ENCODE measurements around the gene MYO10.

The MYO10 gene

DNA sequence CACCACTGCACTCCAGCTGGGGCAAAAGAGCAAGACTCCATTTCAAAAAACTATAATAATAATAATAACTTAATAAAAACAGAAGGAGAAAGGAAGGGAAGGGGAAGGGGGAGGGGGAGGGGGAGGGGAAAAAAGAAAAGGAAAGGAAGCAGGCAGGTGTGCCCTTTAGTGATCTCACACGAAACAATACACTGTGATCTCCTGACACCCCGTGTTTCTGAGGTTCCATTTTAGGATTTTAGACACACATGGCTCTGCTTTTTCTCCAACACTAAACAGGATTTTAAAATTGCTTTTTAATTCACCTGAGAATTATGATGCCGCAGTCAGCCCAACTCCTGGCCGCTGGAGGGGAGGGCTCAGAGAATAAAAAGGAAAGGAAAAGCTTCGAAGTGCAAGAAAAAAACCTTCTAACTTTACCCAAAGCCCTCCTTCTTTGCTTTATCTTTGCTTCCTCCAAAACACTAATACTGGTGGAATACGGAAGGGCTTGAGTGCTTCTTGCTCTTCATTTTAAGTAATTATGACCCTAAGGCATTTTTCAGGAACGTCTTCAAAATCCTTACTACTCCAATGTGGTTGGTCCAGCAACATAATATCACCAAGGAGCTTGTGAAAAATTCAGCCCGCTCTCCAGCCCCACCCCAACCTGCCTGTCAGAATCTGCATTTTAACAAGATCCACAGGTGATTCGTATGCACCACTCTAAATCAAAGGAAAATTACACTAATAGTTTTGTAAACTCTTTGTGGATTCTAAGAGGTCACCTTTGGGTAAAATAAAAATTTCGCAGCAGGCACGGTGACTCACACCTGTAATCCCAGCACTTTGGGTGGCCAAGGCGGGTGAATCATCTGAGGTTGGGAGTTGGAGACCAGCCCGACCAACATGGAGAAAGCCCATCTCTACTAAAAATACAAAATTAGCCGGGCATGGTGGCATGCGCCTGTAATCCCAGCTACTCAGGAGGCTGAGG lies 66.0 kb downstream of the MYO10 start:
- Histone ChIP-seq H3K27me3 (ENCODE audit: insufficient read depth, insufficient read length) (no peaks in the 10 kb centered on the region), H3K9me3 (ENCODE audit: insufficient read depth, low read length) (peaks cover 7% of the 10 kb centered on the region; the same call in 1 of the 2 replicates), H3K36me3 (ENCODE audit: insufficient read depth, insufficient read length, low read length) (peaks cover 11% of the 10 kb centered on the region), H3K4me3 (ENCODE audit: insufficient read length, low read depth) (no peak overlapping the region), H3K4me1 (ENCODE audit: insufficient read depth, insufficient read length) (no peaks in the 10 kb centered on the region), H3K9ac (ENCODE audit: insufficient read length, low read depth) (no peak overlapping the region)
- no peak for DNase-seq (ENCODE audit: low read depth, low spot score)
- TF ChIP-seq ZNF274 (IDR thresholded peaks at IDR 0.05; ENCODE audit: low read depth, low read length) (no peak), SUZ12 (IDR thresholded peaks at IDR 0.05; ENCODE audit: extremely low read depth, insufficient read depth, insufficient read length) (no peak), YY1 (IDR thresholded peaks at IDR 0.05; ENCODE audit: insufficient read depth, insufficient read length) (no peak)

DNA sequence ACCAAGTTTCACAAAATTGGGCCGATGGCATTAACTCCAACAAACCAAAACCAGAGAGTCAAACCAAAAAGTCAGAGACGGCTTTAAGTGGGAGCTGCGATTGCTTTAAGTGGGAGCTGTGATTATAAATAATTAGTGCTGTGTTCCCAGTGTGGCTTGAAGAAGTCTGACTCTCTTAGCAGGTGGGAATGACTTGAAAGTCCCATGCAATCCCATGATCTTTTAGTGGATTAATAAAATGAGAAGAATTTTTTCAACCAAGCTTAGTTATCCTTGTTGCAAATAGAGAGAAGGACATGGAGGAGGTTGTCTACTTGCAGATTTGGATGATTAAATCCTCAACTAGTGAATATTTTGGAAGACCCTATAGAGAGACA lies 68.5 kb downstream of the MYO10 start:
- no peak overlapping the region for H3K9ac ChIP-seq (ENCODE audit: insufficient read length, low read depth)
- peaks cover 5% of the 10 kb centered on the region for H3K36me3 ChIP-seq (ENCODE audit: insufficient read depth, insufficient read length, low read length)
- no peak overlapping the region for H3K4me3 ChIP-seq (ENCODE audit: insufficient read length, low read depth)
- TF ChIP-seq SUZ12 (IDR thresholded peaks at IDR 0.05; ENCODE audit: extremely low read depth, insufficient read depth, insufficient read length) (no peak), ZNF274 (IDR thresholded peaks at IDR 0.05; ENCODE audit: low read depth, low read length) (no peak), YY1 (IDR thresholded peaks at IDR 0.05; ENCODE audit: insufficient read depth, insufficient read length) (no peak)
- DNase-seq (ENCODE audit: low read depth, low spot score), result no peak
- H3K4me1 ChIP-seq (ENCODE audit: insufficient read depth, insufficient read length), result peaks cover 3% of the 10 kb centered on the region
- no peaks in the 10 kb centered on the region; the same call in 1 of the 2 replicates for H3K9me3 ChIP-seq (ENCODE audit: insufficient read depth, low read length)
- H3K27me3 ChIP-seq (ENCODE audit: insufficient read depth, insufficient read length), result no peaks in the 10 kb centered on the region

DNA sequence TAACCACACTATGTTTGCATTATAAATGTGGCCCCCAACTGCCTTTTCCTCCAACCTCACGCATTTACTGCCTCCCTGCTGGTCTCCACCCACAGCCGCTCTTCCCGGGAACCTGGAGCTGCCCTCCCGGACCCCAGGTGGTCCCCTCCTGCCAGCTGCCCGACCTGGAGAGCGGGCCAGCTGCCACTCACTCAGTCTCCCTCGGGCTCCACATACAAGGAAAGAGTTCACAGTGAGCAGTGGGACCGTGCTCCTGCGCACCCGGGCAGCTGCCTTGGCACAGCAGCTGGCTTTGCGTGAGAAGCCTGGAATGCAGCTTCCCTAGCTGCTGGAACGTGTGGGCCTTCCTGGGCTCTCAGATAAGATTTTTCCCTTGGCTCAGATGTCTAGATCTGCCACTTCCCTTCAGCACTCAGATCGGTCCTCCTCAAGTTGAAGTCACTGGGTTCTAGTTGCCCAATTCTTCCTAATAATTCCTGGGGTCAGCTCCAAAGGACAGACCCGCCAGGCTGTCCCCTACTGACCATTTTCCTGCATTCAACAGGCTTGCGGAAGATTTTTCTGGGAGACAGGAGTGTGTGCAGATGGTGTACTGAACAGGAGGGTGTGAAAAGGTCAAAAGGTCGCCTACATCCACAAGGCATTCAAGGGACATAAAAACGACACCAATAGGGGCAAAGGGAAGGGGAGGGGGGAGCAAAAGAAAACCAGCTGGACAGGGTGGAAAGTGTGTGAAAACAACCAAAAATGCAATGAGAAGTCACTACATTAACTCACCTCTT lies 69.1 kb downstream of the MYO10 start:
- peaks cover 4% of the 10 kb centered on the region for H3K36me3 ChIP-seq (ENCODE audit: insufficient read depth, insufficient read length, low read length)
- no peak overlapping the region for H3K4me3 ChIP-seq (ENCODE audit: insufficient read length, low read depth)
- no peaks in the 10 kb centered on the region for H3K27me3 ChIP-seq (ENCODE audit: insufficient read depth, insufficient read length)
- no peaks in the 10 kb centered on the region for H3K9me3 ChIP-seq (ENCODE audit: insufficient read depth, low read length)
- DNase-seq (ENCODE audit: low read depth, low spot score), result no peak
- H3K9ac ChIP-seq (ENCODE audit: insufficient read length, low read depth), result no peak overlapping the region
- TF ChIP-seq SUZ12 (IDR thresholded peaks at IDR 0.05; ENCODE audit: extremely low read depth, insufficient read depth, insufficient read length) (no peak), YY1 (IDR thresholded peaks at IDR 0.05; ENCODE audit: insufficient read depth, insufficient read length) (no peak), ZNF274 (IDR thresholded peaks at IDR 0.05; ENCODE audit: low read depth, low read length) (no peak)
- peaks cover 3% of the 10 kb centered on the region for H3K4me1 ChIP-seq (ENCODE audit: insufficient read depth, insufficient read length)

DNA sequence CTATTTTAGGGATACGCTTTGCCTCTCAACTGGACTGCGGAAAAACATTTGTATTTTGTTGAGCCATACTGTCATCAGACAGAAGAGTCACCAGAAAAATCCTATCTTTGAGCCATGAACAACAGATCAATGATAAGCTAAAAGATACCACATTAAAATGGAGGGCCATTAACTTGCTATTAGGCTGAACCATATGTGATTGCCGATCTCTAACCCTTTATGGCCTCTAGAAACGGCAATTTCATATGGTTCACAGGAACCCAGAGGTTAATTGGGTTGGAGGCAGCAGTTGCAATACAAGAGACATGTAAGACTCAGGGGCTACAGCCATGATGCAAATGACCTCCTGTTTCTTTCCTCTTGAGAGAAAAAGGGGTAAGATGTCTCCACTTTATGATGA lies 69.8 kb downstream of the MYO10 start:
- Histone ChIP-seq H3K36me3 (ENCODE audit: insufficient read depth, insufficient read length, low read length) (peaks cover 4% of the 10 kb centered on the region), H3K4me3 (ENCODE audit: insufficient read length, low read depth) (no peak overlapping the region), H3K27me3 (ENCODE audit: insufficient read depth, insufficient read length) (no peaks in the 10 kb centered on the region), H3K9me3 (ENCODE audit: insufficient read depth, low read length) (no peaks in the 10 kb centered on the region), H3K4me1 (ENCODE audit: insufficient read depth, insufficient read length) (peaks cover 3% of the 10 kb centered on the region), H3K9ac (ENCODE audit: insufficient read length, low read depth) (no peak overlapping the region)
- TF ChIP-seq YY1 (IDR thresholded peaks at IDR 0.05; ENCODE audit: insufficient read depth, insufficient read length) (no peak), ZNF274 (IDR thresholded peaks at IDR 0.05; ENCODE audit: low read depth, low read length) (no peak), SUZ12 (IDR thresholded peaks at IDR 0.05; ENCODE audit: extremely low read depth, insufficient read depth, insufficient read length) (no peak)
- no peak for DNase-seq (ENCODE audit: low read depth, low spot score)

DNA sequence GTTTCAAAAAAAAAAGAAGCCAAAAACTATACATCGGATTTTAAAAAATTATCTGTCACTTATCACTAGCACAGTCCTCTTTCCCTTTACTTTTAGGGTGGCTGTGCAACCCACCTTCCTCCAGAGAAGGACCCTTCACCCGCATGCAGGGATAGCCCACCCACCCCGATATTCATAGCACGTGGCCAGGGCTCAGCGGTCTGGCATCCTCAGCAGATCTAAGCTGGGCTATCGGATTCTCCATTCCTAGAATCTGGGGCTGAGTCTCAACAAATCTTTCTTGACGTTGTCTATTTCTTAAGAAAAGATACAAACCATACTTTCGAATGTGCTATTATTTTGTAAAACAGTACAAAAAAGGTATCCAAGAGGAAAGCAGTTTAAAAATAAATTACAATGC lies 70.9 kb downstream of the MYO10 start:
- Histone ChIP-seq H3K36me3 (ENCODE audit: insufficient read depth, insufficient read length, low read length) (peaks cover 4% of the 10 kb centered on the region), H3K27me3 (ENCODE audit: insufficient read depth, insufficient read length) (no peaks in the 10 kb centered on the region), H3K9ac (ENCODE audit: insufficient read length, low read depth) (no peak overlapping the region), H3K4me3 (ENCODE audit: insufficient read length, low read depth) (no peak overlapping the region), H3K4me1 (ENCODE audit: insufficient read depth, insufficient read length) (peaks cover 3% of the 10 kb centered on the region), H3K9me3 (ENCODE audit: insufficient read depth, low read length) (no peaks in the 10 kb centered on the region)
- TF ChIP-seq ZNF274 (IDR thresholded peaks at IDR 0.05; ENCODE audit: low read depth, low read length) (no peak), SUZ12 (IDR thresholded peaks at IDR 0.05; ENCODE audit: extremely low read depth, insufficient read depth, insufficient read length) (no peak), YY1 (IDR thresholded peaks at IDR 0.05; ENCODE audit: insufficient read depth, insufficient read length) (no peak)
- no peak for DNase-seq (ENCODE audit: low read depth, low spot score)

DNA sequence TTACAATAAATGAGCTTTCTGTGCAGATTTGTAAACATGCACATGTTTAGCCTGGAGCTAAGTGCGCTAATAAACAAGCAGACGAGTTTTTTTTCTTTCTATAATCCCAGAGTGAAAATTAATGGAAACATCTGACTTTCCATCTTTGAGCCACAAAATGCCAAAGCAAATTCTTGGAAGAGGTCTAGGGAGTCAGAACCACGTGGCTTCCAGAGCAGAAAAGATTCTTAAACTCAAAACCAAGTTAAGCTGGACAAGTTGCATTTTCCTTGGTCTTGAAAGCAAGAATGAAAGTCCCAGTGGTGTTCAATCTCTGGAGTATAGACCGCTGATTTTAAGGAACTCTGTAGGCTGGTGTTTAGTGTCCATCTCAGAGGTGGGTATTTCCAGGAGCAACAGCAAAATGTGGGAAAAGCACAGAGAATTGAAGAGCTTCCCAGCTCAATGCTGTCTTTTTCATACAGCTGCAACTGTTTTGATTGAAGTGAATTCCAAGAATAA lies 71.4 kb downstream of the MYO10 start:
- TF ChIP-seq YY1 (IDR thresholded peaks at IDR 0.05; ENCODE audit: insufficient read depth, insufficient read length) (no peak), ZNF274 (IDR thresholded peaks at IDR 0.05; ENCODE audit: low read depth, low read length) (no peak)
- Histone ChIP-seq H3K4me3 (ENCODE audit: insufficient read length, low read depth) (no peak overlapping the region), H3K36me3 (ENCODE audit: insufficient read depth, insufficient read length, low read length) (peaks cover 4% of the 10 kb centered on the region), H3K9me3 (ENCODE audit: insufficient read depth, low read length) (no peaks in the 10 kb centered on the region), H3K4me1 (ENCODE audit: insufficient read depth, insufficient read length) (peaks cover 3% of the 10 kb centered on the region), H3K9ac (ENCODE audit: insufficient read length, low read depth) (no peak overlapping the region), H3K27me3 (ENCODE audit: insufficient read depth, insufficient read length) (no peaks in the 10 kb centered on the region)
- no peak for DNase-seq (ENCODE audit: low read depth, low spot score)
